ENCODE measurements around the gene ZNF25. TPM values are rescaled to one million over a fixed set of nuclear protein-coding genes. Genes with fewer than 3 reads are reported as not detected.
"Not testable (repeated sequence)": the region's sequence is repeated elsewhere in the genome, so short reads cannot be mapped to it uniquely, and the experiment has no call there.

Gene ZNF25
- total and polyA plus RNA-seq, 2 donors from 2014 or later, result 5.5 to 10.8 TPM

DNA sequence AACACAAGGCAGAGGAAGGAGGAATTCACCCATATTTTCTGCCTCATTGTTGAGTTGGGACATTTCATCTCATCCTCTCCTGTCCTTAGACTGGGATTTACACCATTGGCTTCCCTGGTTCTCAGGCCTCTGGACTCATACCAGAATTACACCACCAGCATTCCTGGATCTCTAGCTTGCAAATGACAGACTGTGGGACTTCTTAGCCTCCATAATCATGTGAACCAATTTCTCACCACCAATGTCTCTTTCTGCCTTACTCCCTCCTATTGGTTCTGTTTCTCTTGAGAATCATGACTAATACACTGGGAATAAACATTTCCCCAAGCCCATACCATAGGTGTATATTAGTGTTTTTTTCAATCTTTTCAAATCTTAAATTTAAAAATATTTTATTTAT lies 31.1 kb upstream of the ZNF25 start:
- Histone ChIP-seq H3K4me1 (ENCODE audit: control insufficient read depth in 2 of 3, insufficient read depth in 2 of 3, low read depth in 1 of 3, low read length in 3 of 3) (no peaks in the 10 kb centered on the region), H3K27me3 (ENCODE audit: control insufficient read depth, insufficient read depth, low read length) (no peaks in the 10 kb centered on the region), H3K9me3 (ENCODE audit: control insufficient read depth in 2 of 3, insufficient read depth in 1 of 3, low read length in 3 of 3) (no peaks in the 10 kb centered on the region), H3K4me3 (ENCODE audit: low read length in 3 of 3) (no peak overlapping the region), H3K9ac (ENCODE audit: low read length in 3 of 3) (no peak overlapping the region), H3K27ac (ENCODE audit: low read depth in 2 of 2, low read length in 2 of 2) (no peak overlapping the region), H3K36me3 (ENCODE audit: control insufficient read depth in 2 of 3, insufficient read depth in 3 of 3, low read length in 3 of 3) (no peaks in the 10 kb centered on the region)
- TF ChIP-seq, protein P1, sequence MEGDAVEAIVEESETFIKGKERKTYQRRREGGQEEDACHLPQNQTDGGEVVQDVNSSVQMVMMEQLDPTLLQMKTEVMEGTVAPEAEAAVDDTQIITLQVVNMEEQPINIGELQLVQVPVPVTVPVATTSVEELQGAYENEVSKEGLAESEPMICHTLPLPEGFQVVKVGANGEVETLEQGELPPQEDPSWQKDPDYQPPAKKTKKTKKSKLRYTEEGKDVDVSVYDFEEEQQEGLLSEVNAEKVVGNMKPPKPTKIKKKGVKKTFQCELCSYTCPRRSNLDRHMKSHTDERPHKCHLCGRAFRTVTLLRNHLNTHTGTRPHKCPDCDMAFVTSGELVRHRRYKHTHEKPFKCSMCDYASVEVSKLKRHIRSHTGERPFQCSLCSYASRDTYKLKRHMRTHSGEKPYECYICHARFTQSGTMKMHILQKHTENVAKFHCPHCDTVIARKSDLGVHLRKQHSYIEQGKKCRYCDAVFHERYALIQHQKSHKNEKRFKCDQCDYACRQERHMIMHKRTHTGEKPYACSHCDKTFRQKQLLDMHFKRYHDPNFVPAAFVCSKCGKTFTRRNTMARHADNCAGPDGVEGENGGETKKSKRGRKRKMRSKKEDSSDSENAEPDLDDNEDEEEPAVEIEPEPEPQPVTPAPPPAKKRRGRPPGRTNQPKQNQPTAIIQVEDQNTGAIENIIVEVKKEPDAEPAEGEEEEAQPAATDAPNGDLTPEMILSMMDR (IDR thresholded peaks at IDR 0.05; ENCODE audit: borderline replicate concordance, extremely low read depth, insufficient read depth), result no peak
- FAIRE-seq, result no peak
- intact Hi-C loops (cut with DNase I), result no loop called here
- DNase-seq, result no peak

DNA sequence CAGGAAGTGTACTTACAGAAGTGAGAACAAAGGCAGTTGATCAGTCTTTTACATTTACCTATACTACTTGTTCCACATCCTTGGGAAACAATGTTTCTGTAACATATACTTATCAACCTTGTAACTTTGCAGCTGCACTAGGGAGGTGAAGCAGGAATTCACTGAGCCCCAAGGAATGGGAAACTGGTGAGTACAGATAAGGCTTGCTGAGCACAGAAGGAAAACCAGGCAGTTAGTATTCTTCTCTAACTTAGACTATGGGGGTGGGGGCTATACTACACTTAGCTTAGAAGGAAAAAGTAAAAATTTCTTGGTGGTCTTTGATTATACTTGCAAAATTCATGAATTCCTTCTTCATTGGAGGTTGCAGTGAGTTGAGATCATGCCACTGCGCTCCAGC lies 27.1 kb upstream of the ZNF25 start:
- Histone ChIP-seq H3K4me3 (ENCODE audit: low read length in 3 of 3) (no peak overlapping the region), H3K27ac (ENCODE audit: low read depth in 2 of 2, low read length in 2 of 2) (no peak overlapping the region), H3K9me3 (ENCODE audit: control insufficient read depth in 2 of 3, insufficient read depth in 1 of 3, low read length in 3 of 3) (no peaks in the 10 kb centered on the region), H3K36me3 (ENCODE audit: control insufficient read depth in 2 of 3, insufficient read depth in 3 of 3, low read length in 3 of 3) (no peaks in the 10 kb centered on the region), H3K9ac (ENCODE audit: low read length in 3 of 3) (no peak overlapping the region), H3K27me3 (ENCODE audit: control insufficient read depth, insufficient read depth, low read length) (no peaks in the 10 kb centered on the region), H3K4me1 (ENCODE audit: control insufficient read depth in 2 of 3, insufficient read depth in 2 of 3, low read depth in 1 of 3, low read length in 3 of 3) (no peaks in the 10 kb centered on the region)
- TF ChIP-seq, protein P1 (IDR thresholded peaks at IDR 0.05; ENCODE audit: borderline replicate concordance, extremely low read depth, insufficient read depth), result no peak
- intact Hi-C loops (cut with DNase I), result no loop called here
- DNase-seq (no peak), FAIRE-seq (no peak)

DNA sequence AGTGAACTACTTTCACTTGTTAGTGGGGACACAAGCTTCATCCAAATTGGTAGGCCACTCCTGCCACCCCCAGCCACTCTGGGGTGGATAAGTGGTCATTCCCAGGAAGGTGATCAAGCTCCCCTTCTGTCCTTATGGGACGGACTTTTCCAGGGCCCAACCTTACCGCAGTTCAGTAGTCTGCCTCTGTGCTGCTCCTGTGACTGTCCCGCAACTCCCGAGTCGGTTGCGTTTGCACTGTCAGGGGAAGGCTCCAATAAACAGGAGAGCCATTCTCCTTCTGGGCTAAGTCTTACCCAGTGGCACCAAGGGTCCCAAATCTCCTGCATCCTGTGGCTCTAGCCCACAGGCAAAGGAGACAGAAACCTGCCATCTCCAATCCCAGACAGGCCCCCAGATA lies 26.6 kb upstream of the ZNF25 start:
- H3K9me3 ChIP-seq (ENCODE audit: control insufficient read depth in 2 of 3, insufficient read depth in 1 of 3, low read length in 3 of 3), result no peaks in the 10 kb centered on the region
- H3K27me3 ChIP-seq (ENCODE audit: control insufficient read depth, insufficient read depth, low read length), result no peaks in the 10 kb centered on the region
- H3K36me3 ChIP-seq (ENCODE audit: control insufficient read depth in 2 of 3, insufficient read depth in 3 of 3, low read length in 3 of 3), result no peaks in the 10 kb centered on the region
- H3K9ac ChIP-seq (ENCODE audit: low read length in 3 of 3), result no peak overlapping the region
- H3K27ac ChIP-seq (ENCODE audit: low read depth in 2 of 2, low read length in 2 of 2), result no peak overlapping the region
- no peak overlapping the region for H3K4me3 ChIP-seq (ENCODE audit: low read length in 3 of 3)
- TF ChIP-seq, protein P1 (IDR thresholded peaks at IDR 0.05; ENCODE audit: borderline replicate concordance, extremely low read depth, insufficient read depth), result no peak
- no peak for FAIRE-seq
- H3K4me1 ChIP-seq (ENCODE audit: control insufficient read depth in 2 of 3, insufficient read depth in 2 of 3, low read depth in 1 of 3, low read length in 3 of 3), result no peaks in the 10 kb centered on the region
- no peak for DNase-seq
- intact Hi-C loops (cut with DNase I), result no loop called here

DNA sequence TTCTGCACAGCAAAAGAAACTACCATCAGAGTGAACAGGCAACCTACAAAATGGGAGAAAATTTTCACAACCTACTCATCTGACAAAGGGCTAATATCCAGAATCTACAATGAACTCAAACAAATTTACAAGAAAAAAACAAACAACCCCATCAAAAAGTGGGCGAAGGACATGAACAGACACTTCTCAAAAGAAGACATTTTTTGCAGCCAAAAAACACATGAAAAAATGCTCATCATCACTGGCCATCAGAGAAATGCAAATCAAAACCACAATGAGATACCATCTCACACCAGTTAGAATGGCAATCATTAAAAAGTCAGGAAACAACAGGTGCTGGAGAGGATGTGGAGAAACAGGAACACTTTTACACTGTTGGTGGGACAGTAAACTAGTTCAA lies 24.0 kb upstream of the ZNF25 start:
- not testable (repeated sequence) for DNase-seq, FAIRE-seq

DNA sequence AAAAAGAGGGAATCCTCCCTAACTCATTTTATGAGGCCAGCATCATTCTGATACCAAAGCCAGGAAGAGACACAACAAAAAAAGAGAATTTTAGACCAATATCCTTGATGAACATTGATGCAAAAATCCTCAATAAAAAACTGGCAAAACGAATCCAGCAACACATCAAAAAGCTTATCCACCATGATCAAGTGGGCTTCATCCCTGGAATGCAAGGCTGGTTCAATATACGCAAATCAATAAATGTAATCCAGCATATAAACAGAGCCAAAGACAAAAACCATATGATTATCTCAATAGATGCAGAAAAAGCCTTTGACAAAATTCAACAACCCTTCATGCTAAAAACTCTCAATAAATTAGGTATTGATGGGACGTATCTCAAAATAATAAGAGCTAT lies 22.5 kb upstream of the ZNF25 start:
- H3K4me3 ChIP-seq (ENCODE audit: low read length in 3 of 3); H3K27ac ChIP-seq (ENCODE audit: low read depth in 2 of 2, low read length in 2 of 2); H3K27me3 ChIP-seq (ENCODE audit: control insufficient read depth, insufficient read depth, low read length); H3K4me1 ChIP-seq (ENCODE audit: control insufficient read depth in 2 of 3, insufficient read depth in 2 of 3, low read depth in 1 of 3, low read length in 3 of 3); H3K36me3 ChIP-seq (ENCODE audit: control insufficient read depth in 2 of 3, insufficient read depth in 3 of 3, low read length in 3 of 3); FAIRE-seq; DNase-seq; H3K9ac ChIP-seq (ENCODE audit: low read length in 3 of 3); intact Hi-C loops (cut with DNase I); H3K9me3 ChIP-seq (ENCODE audit: control insufficient read depth in 2 of 3, insufficient read depth in 1 of 3, low read length in 3 of 3): not testable (repeated sequence)

More for the DNA sequence above, 24.0 kb upstream of the ZNF25 start:
- H3K4me3 ChIP-seq (ENCODE audit: low read length in 3 of 3); H3K9me3 ChIP-seq (ENCODE audit: control insufficient read depth in 2 of 3, insufficient read depth in 1 of 3, low read length in 3 of 3); H3K4me1 ChIP-seq (ENCODE audit: control insufficient read depth in 2 of 3, insufficient read depth in 2 of 3, low read depth in 1 of 3, low read length in 3 of 3); H3K27me3 ChIP-seq (ENCODE audit: control insufficient read depth, insufficient read depth, low read length); H3K27ac ChIP-seq (ENCODE audit: low read depth in 2 of 2, low read length in 2 of 2); H3K9ac ChIP-seq (ENCODE audit: low read length in 3 of 3); intact Hi-C loops (cut with DNase I); H3K36me3 ChIP-seq (ENCODE audit: control insufficient read depth in 2 of 3, insufficient read depth in 3 of 3, low read length in 3 of 3): not testable (repeated sequence)
